GM12891 (cell line): ENCODE measurements around the gene OXLD1.

Source experiments
- PAX5 ChIP-seq: IDR thresholded peaks from 2 replicates; pipeline ENCODE4 v1.6.1; 2011; ENCODE audit warnings: low read length, moderate library complexity, mild to moderate bottlenecking; ENCODE audit not compliant: insufficient read depth, severe bottlenecking
- POLR2A ChIP-seq: IDR thresholded peaks from 2 replicates; pipeline ENCODE4 v1.6.1; 2011; ENCODE audit warnings: low read depth, low read length, control low read depth
- POLR2AphosphoS5 ChIP-seq: IDR thresholded peaks from 2 replicates; pipeline ENCODE4 v1.6.1; 2011; ENCODE audit warnings: low read depth, low read length, control low read depth
- POU2F2 ChIP-seq: IDR thresholded peaks from 2 replicates; pipeline ENCODE4 v1.6.1; 2011; ENCODE audit warnings: low read depth, mild to moderate bottlenecking, control low read depth, low read length, moderate library complexity
- SPI1 ChIP-seq: IDR thresholded peaks from 2 replicates; pipeline ENCODE4 v1.6.1; 2011; ENCODE audit warnings: low read depth, low read length, control low read depth
- TAF1 ChIP-seq: IDR thresholded peaks from 2 replicates; pipeline ENCODE4 v1.6.1; 2011; ENCODE audit warnings: low read depth, low read length, control low read depth

DNA sequence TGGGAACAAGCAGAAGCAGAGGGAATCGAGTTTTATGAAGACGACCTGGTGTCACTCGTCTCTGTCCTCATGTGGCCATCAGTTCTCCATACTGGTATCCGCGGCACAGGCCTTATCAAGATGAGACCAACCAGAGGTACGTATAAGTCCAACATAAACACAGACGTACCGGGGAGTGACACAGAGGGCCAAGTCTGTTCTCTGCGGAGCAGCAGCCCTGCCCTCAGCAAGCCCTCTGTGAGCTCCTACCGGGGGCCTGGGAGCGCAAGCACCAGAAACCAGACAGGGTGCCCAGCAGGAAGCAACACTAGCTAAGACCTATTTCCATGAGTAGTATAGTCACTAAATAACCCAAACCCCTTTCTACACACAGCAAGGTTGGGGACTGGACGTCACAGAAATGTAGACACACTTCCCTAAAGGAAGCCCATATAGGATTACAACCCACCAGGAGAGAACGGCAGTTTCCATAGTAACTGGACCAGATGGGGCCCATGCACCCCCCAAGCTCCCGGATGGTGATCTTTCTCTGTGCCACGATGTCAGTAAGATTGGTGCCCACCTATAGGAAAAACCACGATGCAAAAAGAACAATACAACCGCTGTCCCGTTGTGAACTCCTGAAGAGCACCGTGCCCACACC lies 16.3 kb upstream of the OXLD1 start:
- no peak for TF ChIP-seq POLR2AphosphoS5
- no peak for TF ChIP-seq POLR2A
- no peak for TF ChIP-seq TAF1
- TF ChIP-seq PAX5 = no peak
- TF ChIP-seq POU2F2 = no peak
- TF ChIP-seq SPI1 = no peak
